H9 (cell line): ENCODE data around the gene SH3BP5L. TPM values are rescaled to one million over a fixed set of nuclear protein-coding genes. Genes with fewer than 3 reads are reported as not detected.

Experiments
- DNase-seq: peaks from one replicate; pipeline ENCODE4 v3.0.0-alpha.2; 2017
- H2AFZ ChIP-seq: one replicate; pipeline ENCODE4 v1.6.1; 2013; ENCODE audit warnings: mild to moderate bottlenecking, low read length, control low read depth, moderate library complexity
- H2AK5ac ChIP-seq: 2 replicates; pipeline ENCODE4 v1.6.1; 2013; ENCODE audit warnings: low read length, control low read depth, mixed read lengths; ENCODE audit not compliant: insufficient read length
- H2BK120ac ChIP-seq: one replicate; pipeline ENCODE4 v1.6.1; 2013; ENCODE audit warnings: low read depth, mild to moderate bottlenecking, low read length, control low read depth, inconsistent platforms; ENCODE audit not compliant: poor library complexity, severe bottlenecking
- H2BK12ac ChIP-seq: 2 replicates; pipeline ENCODE4 v1.6.1; 2013; ENCODE audit warnings: low read length, control low read depth, mixed read lengths, low read depth; ENCODE audit not compliant: insufficient read length
- H2BK15ac ChIP-seq: 2 replicates; pipeline ENCODE4 v1.6.1; 2013; ENCODE audit warnings: low read depth, low read length, control low read depth
- H2BK20ac ChIP-seq: one replicate; pipeline ENCODE4 v1.6.1; 2013; ENCODE audit warnings: low read depth, mild to moderate bottlenecking, low read length, control low read depth, inconsistent platforms; ENCODE audit not compliant: poor library complexity, severe bottlenecking
- H2BK5ac ChIP-seq: 2 replicates; pipeline ENCODE4 v1.6.1; 2013; ENCODE audit warnings: low read length, control low read depth, mixed read lengths; ENCODE audit not compliant: insufficient read length
- H3K14ac ChIP-seq: 2 replicates; pipeline ENCODE4 v1.6.1; 2013; ENCODE audit warnings: low read length, control low read depth; ENCODE audit not compliant: insufficient read depth
- H3K18ac ChIP-seq: 2 replicates; pipeline ENCODE4 v1.6.1; 2013; ENCODE audit warnings: low read depth, mild to moderate bottlenecking, mixed read lengths, low read length, control low read depth; ENCODE audit not compliant: insufficient read length
- H3K23ac ChIP-seq: 2 replicates; pipeline ENCODE4 v1.6.1; 2013; ENCODE audit warnings: low read length, control low read depth, mixed read lengths, low read depth; ENCODE audit not compliant: insufficient read length
- H3K23me2 ChIP-seq: 2 replicates; pipeline ENCODE4 v1.6.1; 2013; ENCODE audit warnings: low read depth, mild to moderate bottlenecking, mixed read lengths, low read length, control low read depth; ENCODE audit not compliant: insufficient read length, poor library complexity, severe bottlenecking
- H3K27ac ChIP-seq: 2 replicates; pipeline ENCODE4 v1.5.1; 2013; ENCODE audit warnings: low read length, control low read depth, mixed read lengths, low read depth; ENCODE audit not compliant: insufficient read length
- H3K27me3 ChIP-seq: 2 replicates; pipeline ENCODE4 v1.6.1; 2013; ENCODE audit warnings: low read length, control low read depth, inconsistent platforms; ENCODE audit not compliant: insufficient read depth
- H3K4ac ChIP-seq: 2 replicates; pipeline ENCODE4 v1.6.1; 2013; ENCODE audit warnings: low read depth, mild to moderate bottlenecking, control low read depth, inconsistent platforms, low read length, moderate library complexity
- H3K4me1 ChIP-seq: 2 replicates; pipeline ENCODE4 v1.6.1; 2013; ENCODE audit warnings: low read length, control low read depth, inconsistent platforms; ENCODE audit not compliant: insufficient read depth
- H3K4me2 ChIP-seq: 2 replicates; pipeline ENCODE4 v1.6.1; 2013; ENCODE audit warnings: low read length, control low read depth, mixed read lengths; ENCODE audit not compliant: insufficient read length, insufficient read depth
- H3K56ac ChIP-seq: 2 replicates; pipeline ENCODE4 v1.6.1; 2013; ENCODE audit warnings: low read depth, mild to moderate bottlenecking, mixed read lengths, low read length, control low read depth; ENCODE audit not compliant: insufficient read length
- H3K79me1 ChIP-seq: 2 replicates; pipeline ENCODE4 v1.6.1; 2013; ENCODE audit warnings: low read depth, mild to moderate bottlenecking, moderate library complexity, low read length, control low read depth, inconsistent platforms; ENCODE audit not compliant: insufficient read depth, poor library complexity, severe bottlenecking
- H3K79me2 ChIP-seq: 2 replicates; pipeline ENCODE4 v1.6.1; 2013; ENCODE audit warnings: low read length, control low read depth, inconsistent platforms; ENCODE audit not compliant: insufficient read depth
- H3K9ac ChIP-seq: 2 replicates; pipeline ENCODE4 v1.6.1; 2013; ENCODE audit warnings: low read length, control low read depth, mixed read lengths; ENCODE audit not compliant: insufficient read length; ENCODE audit errors: extremely low read depth
- H3K9me3 ChIP-seq: one replicate; pipeline ENCODE4 v1.6.1; 2013; ENCODE audit warnings: low read depth, low read length, inconsistent platforms; ENCODE audit not compliant: control insufficient read depth
- H3T11ph ChIP-seq: one replicate; pipeline ENCODE4 v1.6.1; 2013; ENCODE audit warnings: mild to moderate bottlenecking, low read length, control low read depth, inconsistent platforms
- H4K20me1 ChIP-seq: one replicate; pipeline ENCODE4 v1.6.1; 2013; ENCODE audit not compliant: control insufficient read depth, insufficient read length, insufficient read depth
- H4K5ac ChIP-seq: 2 replicates; pipeline ENCODE4 v1.6.1; 2013; ENCODE audit warnings: low read depth, mild to moderate bottlenecking, mixed read lengths, low read length, control low read depth; ENCODE audit not compliant: insufficient read length
- H4K8ac ChIP-seq: replicated peaks from 2 replicates; pipeline ENCODE4 v1.6.1; 2013; ENCODE audit warnings: low read length, control low read depth, mixed read lengths, low read depth; ENCODE audit not compliant: insufficient read length
- H4K91ac ChIP-seq: 2 replicates; pipeline ENCODE4 v1.6.1; 2013; ENCODE audit warnings: low read depth, mild to moderate bottlenecking, moderate library complexity, mixed read lengths, low read length, control low read depth; ENCODE audit not compliant: insufficient read length
- H3K27ac Mint-ChIP-seq, 3 experiments: 2 replicates in 2 of 3; 3 replicates in 1 of 3; pipeline ENCODE4 v1.8.0; 2020 to 2021; ENCODE audit warnings: mixed read lengths in 3 of 3, mild to moderate bottlenecking in 1 of 3, moderate library complexity in 1 of 3
- H3K27me3 Mint-ChIP-seq: 2 replicates; pipeline ENCODE4 v1.8.0; 2021; ENCODE audit warnings: low read depth, mild to moderate bottlenecking, moderate library complexity, mixed read lengths
- H3K36me3 Mint-ChIP-seq, 3 experiments: 2 replicates in 2 of 3; 3 replicates in 1 of 3; pipeline ENCODE4 v1.8.0; 2020 to 2021; ENCODE audit warnings: low read depth in 3 of 3, mixed read lengths in 3 of 3; ENCODE audit not compliant: insufficient read depth in 1 of 3
- H3K4me1 Mint-ChIP-seq, 2 experiments: 2 replicates each; pipeline ENCODE4 v1.8.0; 2020; ENCODE audit warnings: mixed read lengths in 2 of 2
- H3K4me3 Mint-ChIP-seq, 2 experiments: 2 replicates in 1 of 2; 3 replicates in 1 of 2; pipeline ENCODE4 v1.8.0; 2020 to 2021; ENCODE audit warnings: mild to moderate bottlenecking in 2 of 2, mixed read lengths in 2 of 2, moderate library complexity in 1 of 2
- H3K9me3 Mint-ChIP-seq, 2 experiments: 2 replicates in 1 of 2; 3 replicates in 1 of 2; pipeline ENCODE4 v1.8.0; 2020; ENCODE audit warnings: mild to moderate bottlenecking in 2 of 2, mixed read lengths in 2 of 2, moderate library complexity in 1 of 2
- CTCF ChIP-seq: fragments of 200-600 bp; sonication (generic); conservative IDR thresholded peaks from 3 replicates; pipeline ENCODE4 v1.8.0; 2021; ENCODE audit warnings: antibody characterized with exemption, mild to moderate bottlenecking
- WGBS: extraction: QIAGEN DNeasy Blood & Tissue Kit; methylation state at CpG from one replicate; pipeline ENCODE4 v1.1.7; 2013; ENCODE audit warnings: missing lambda C conversion rate, low lambda C conversion rate, mixed read lengths; ENCODE audit not compliant: insufficient read length; ENCODE audit errors: extremely low coverage; 5-methylcytosine and 5-hydroxymethylcytosine counted together
- total RNA-seq: library from RNA; stranded (reverse); gene quantifications from 2 replicates; pipeline ENCODE4 v1.2.1, GENCODE V29; 2021

Gene SH3BP5L
- total RNA-seq, 1 experiment from 2014 or later = 27.6 TPM

GRCh38 chr1:248779350-248779749, 46.4 kb downstream of the SH3BP5L start:
- DNase-seq = no peak
- TF ChIP-seq CTCF = no peak
- Histone ChIP-seq H2AFZ (no peak overlapping the region), H4K5ac (no peak overlapping the region), H3K4me1 (no peaks in the 10 kb centered on the region), H3K9me3 (peaks cover 74% of the 10 kb centered on the region), H3K27me3 (no peaks in the 10 kb centered on the region), H3K9ac (no peak overlapping the region), H3K27ac (no peak overlapping the region), H3K79me2 (no peaks in the 10 kb centered on the region), H3K18ac (no peak overlapping the region), H3T11ph (no peak overlapping the region), H2BK5ac (no peak overlapping the region), H4K20me1 (no peaks in the 10 kb centered on the region), H3K4ac (no peak overlapping the region), H2BK12ac (no peak overlapping the region), H4K8ac (no peak overlapping the region), H3K79me1 (no peaks in the 10 kb centered on the region), H3K56ac (no peak overlapping the region), H3K23ac (no peak overlapping the region), H2BK120ac (no peak overlapping the region), H2BK15ac (no peak overlapping the region), H3K14ac (no peak overlapping the region), H4K91ac (no peak overlapping the region), H3K4me2 (no peak overlapping the region), H2BK20ac (no peak overlapping the region), H3K23me2 (no peaks in the 10 kb centered on the region), H2AK5ac (no peak overlapping the region)
- no CpG with 5 or more reads among the region's 2 CpGs for WGBS
- no peaks in the 10 kb centered on the region for H3K4me1 Mint-ChIP-seq
- peaks cover 2% of the 10 kb centered on the region for H3K27me3 Mint-ChIP-seq
- no peak overlapping the region for H3K4me3 Mint-ChIP-seq
- no peak overlapping the region for H3K27ac Mint-ChIP-seq
- H3K9me3 Mint-ChIP-seq = peaks cover 93 to 96% of the 10 kb centered on the region in 2 experiments
- peaks cover 0 to 30% (median 6%) of the 10 kb centered on the region in 3 experiments; a peak in 6 of 7 replicates for H3K36me3 Mint-ChIP-seq
